ENCODE data around the gene ALDH7A1. TPM values are rescaled to one million over a fixed set of nuclear protein-coding genes. Genes with fewer than 3 reads are reported as not detected.
"Not testable (repeated sequence)": the region's sequence is repeated elsewhere in the genome, so short reads cannot be mapped to it uniquely, and the experiment has no call there.

The ALDH7A1 gene
- total RNA-seq, 4 donors from 2014 or later, result 35.9 to 89.7 (median 48.2) TPM

GRCh38 chr5:126633552-126633951 lies 38.5 kb upstream of the ALDH7A1 start:
- DNase-seq, result no peak
- no peaks in the 10 kb centered on the region for H3K4me1 ChIP-seq
- no peak for TF ChIP-seq CTCF (IDR thresholded peaks at IDR 0.05)
- TF ChIP-seq POLR2A (IDR thresholded peaks at IDR 0.05), result no peak
- intact Hi-C loops (cut with DNase I), result no loop called here
- no peaks in the 10 kb centered on the region for H3K36me3 ChIP-seq
- no peaks in the 10 kb centered on the region for H3K27me3 ChIP-seq
- no peaks in the 10 kb centered on the region for H3K9me3 ChIP-seq
- H3K27ac ChIP-seq, result no peak overlapping the region
- 74 to 83% methylated on average over 3 to 4 of the region's 4 CpGs for WGBS, 2 donors
- H3K4me3 ChIP-seq, result no peak overlapping the region

- Histone ChIP-seq H3K27ac (no peak overlapping the region), H3K27me3 (no peaks in the 10 kb centered on the region), H3K36me3 (peaks cover 0 to 12% (median 0%) of the 10 kb centered on the region in 3 donors), H3K4me1 (no peaks in the 10 kb centered on the region), H3K9me3 (no peaks in the 10 kb centered on the region), H3K4me3 (no peak overlapping the region)
- no peak for DNase-seq
- TF ChIP-seq POLR2A (IDR thresholded peaks at IDR 0.05) (no peak), CTCF (IDR thresholded peaks at IDR 0.05) (no peak)
- intact Hi-C loops (cut with DNase I), result no loop called here
- WGBS, 2 donors, result 75 to 79% methylated on average over 2 of the region's 3 CpGs
Observed at GRCh38 chr5:126631920-126632319, 36.9 kb upstream of the ALDH7A1 start.

GRCh38 chr5:126628102-126628501 lies 33.1 kb upstream of the ALDH7A1 start:
- H3K4me1 ChIP-seq, result peaks cover 0 to 8% (median 0%) of the 10 kb centered on the region in 3 donors
- peaks cover 0 to 46% (median 6%) of the 10 kb centered on the region in 3 donors for H3K36me3 ChIP-seq
- no peaks in the 10 kb centered on the region for H3K27me3 ChIP-seq
- intact Hi-C loops (cut with DNase I), result no loop called here
- no peaks in the 10 kb centered on the region for H3K9me3 ChIP-seq
- no peak for DNase-seq
- H3K27ac ChIP-seq, result no peak overlapping the region
- TF ChIP-seq CTCF (IDR thresholded peaks at IDR 0.05), result no peak
- no peak for TF ChIP-seq POLR2A (IDR thresholded peaks at IDR 0.05)
- no peak overlapping the region for H3K4me3 ChIP-seq
- 91 to 98% methylated on average over 6 to 9 of the region's 11 CpGs for WGBS, 2 donors

GRCh38 chr5:126624534-126624933 lies 29.5 kb upstream of the ALDH7A1 start:
- peak overlapping the region in 1 of 4 donors; percentile 45 for H3K27ac ChIP-seq
- intact Hi-C loops (cut with DNase I), result no loop called here
- peaks cover 0 to 81% (median 6%) of the 10 kb centered on the region in 3 donors for H3K36me3 ChIP-seq
- peaks cover 0 to 8% (median 0%) of the 10 kb centered on the region in 3 donors for H3K4me1 ChIP-seq
- DNase-seq, result no peak
- H3K4me3 ChIP-seq, result no peak overlapping the region
- 37 to 47% methylated on average over 4 of the region's 4 CpGs for WGBS, 2 donors
- TF ChIP-seq POLR2A (IDR thresholded peaks at IDR 0.05) (no peak), CTCF (IDR thresholded peaks at IDR 0.05) (no peak)
- no peaks in the 10 kb centered on the region for H3K9me3 ChIP-seq
- H3K27me3 ChIP-seq, result no peaks in the 10 kb centered on the region

GRCh38 chr5:126619781-126620180 lies 24.8 kb upstream of the ALDH7A1 start:
- no peak for DNase-seq
- H3K27ac ChIP-seq, result no peak overlapping the region
- 84 to 90% methylated on average over 2 of the region's 2 CpGs for WGBS, 2 donors
- no peak for TF ChIP-seq CTCF (IDR thresholded peaks at IDR 0.05)
- no peak for TF ChIP-seq POLR2A (IDR thresholded peaks at IDR 0.05)
- H3K4me1 ChIP-seq, result peaks cover 0 to 8% (median 0%) of the 10 kb centered on the region in 3 donors
- H3K36me3 ChIP-seq, result peaks cover 9 to 92% (median 14%) of the 10 kb centered on the region in 3 donors
- intact Hi-C loops (cut with DNase I), result no loop called here
- H3K4me3 ChIP-seq, result no peak overlapping the region
- H3K27me3 ChIP-seq, result no peaks in the 10 kb centered on the region
- H3K9me3 ChIP-seq, result no peaks in the 10 kb centered on the region

- H3K4me3 ChIP-seq; DNase-seq; H3K27ac ChIP-seq; H3K4me1 ChIP-seq; H3K27me3 ChIP-seq; H3K9me3 ChIP-seq; intact Hi-C loops (cut with DNase I): not testable (repeated sequence)
- H3K36me3 ChIP-seq, result peaks cover 9 to 94% (median 14%) of the 10 kb centered on the region in 3 donors
- WGBS, 2 donors, result 94 to 96% methylated on average over 8 of the region's 8 CpGs
Observed at GRCh38 chr5:126617603-126618002, 22.6 kb upstream of the ALDH7A1 start.
